Measurements from ENCODE around the gene MTMR6.
"Not testable (repeated sequence)": the region's sequence is repeated elsewhere in the genome, so short reads cannot be mapped to it uniquely, and the experiment has no call there.

The MTMR6 gene
- total RNA-seq: 93.2 to 98.7 reads per million in 2 experiments

DNA sequence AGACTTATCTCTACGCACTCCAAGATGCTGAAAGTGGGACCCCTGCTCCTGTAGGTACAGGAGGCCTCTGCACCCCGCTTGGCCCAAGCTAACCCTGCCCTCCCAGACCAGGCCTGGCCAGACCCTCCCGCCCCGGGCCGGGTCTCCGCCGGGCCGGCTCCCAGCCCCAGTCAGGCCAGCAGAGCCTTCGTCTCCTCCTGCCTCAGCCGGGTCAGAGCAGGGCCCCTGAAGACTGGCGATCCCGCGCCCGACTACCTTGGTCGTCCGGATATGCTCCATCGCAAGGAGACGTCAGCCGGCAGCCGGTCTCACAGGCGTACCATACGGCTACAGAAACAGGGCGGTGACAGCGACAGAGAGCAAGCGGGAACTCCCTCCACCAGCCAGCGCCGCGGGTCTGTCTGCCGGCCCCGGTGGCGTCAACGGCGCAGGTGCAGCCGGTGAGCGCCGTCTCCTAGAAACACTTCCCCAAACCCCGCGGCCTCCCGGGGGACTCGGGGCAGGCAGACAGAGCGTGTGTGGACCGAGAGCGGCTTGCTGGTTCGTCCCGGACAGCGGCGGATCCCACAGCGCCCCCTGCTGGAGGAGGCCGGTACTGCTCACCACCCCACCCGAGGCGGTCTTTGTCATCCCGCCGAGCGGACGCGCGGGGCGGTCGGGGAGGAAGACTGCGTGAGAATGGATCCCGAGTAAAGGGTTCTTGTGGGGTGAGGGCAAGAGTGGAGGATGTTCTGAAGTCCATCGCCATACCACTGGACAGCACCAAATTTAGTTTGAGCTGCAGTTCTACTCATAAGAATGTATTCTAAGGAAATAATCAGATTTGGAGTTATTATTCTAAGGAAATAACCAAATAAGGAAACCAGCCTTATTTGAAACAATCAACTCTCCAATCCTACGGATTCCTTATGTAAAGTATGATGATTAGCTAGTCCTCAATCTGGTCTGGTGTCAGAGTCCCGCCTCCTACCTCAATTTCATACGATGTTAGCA is at the start of gene MTMR6:
Gene MTMR6 (minus strand): TSS at position 520 of the 993 bp plus-strand sequence. CDS start 241 bp downstream, at position 279.
- DNase-seq (ENCODE audit: low read depth): peak; percentile 87

DNA sequence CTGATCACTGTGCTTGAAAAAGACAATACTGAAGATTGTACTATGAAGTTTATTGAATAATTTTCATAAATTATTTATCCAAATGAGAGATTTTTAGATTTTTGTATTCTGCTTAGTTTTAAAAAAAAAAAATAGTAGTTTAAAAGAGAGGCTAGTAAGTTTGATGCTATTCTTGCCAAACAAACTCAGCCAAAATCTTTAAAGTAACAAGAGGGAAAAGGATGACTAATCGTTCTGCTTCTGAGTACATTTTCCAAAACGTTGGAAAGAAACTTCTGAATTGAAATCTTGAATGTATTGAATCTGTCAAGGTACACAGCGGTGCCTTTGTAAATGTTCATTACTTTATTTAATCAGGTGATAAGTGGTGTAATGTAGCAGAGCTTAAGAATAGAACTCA is 48.6 kb upstream of the MTMR6 start:
- DNase-seq (ENCODE audit: low read depth): no peak

DNA sequence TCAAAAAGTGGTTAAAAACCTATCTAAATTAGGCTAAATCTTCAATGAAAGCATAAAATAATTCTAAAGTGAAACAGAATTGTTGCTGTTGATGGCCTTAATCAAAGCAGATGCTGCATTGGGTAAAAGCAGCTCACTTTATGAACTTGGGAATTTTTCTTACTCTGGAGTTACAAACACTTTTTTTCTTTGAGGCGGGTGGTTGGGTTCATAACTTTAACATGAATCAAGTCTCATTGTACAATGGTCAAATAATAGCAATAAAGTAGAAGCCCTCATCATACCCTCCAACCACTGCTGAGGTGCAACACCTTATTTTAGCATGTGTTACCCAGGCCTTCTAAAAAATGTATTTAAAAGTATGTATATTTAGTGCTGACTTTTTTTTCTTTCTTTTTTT is 43.3 kb upstream of the MTMR6 start:
- no peak for DNase-seq (ENCODE audit: low read depth)

DNA sequence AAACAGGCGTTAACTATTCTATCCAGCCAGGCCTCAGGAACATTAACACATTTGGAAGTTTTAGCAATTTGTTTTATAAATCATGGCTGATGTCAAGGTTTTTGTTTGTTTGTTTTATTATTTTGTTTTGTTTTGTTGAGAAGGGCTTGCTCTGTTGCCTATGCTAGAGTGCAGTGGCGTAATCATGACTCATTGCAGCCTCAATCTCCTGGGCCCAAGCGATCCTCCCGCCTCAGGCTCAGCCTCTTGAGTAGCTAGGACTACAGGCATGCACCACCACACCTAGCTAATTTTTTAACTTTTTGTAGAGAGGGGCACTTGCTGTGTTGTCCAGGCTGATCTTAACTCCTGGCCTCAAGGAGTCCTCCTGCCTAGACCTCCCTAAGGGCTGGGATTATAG is 42.4 kb upstream of the MTMR6 start:
- no peak for DNase-seq (ENCODE audit: low read depth)

DNA sequence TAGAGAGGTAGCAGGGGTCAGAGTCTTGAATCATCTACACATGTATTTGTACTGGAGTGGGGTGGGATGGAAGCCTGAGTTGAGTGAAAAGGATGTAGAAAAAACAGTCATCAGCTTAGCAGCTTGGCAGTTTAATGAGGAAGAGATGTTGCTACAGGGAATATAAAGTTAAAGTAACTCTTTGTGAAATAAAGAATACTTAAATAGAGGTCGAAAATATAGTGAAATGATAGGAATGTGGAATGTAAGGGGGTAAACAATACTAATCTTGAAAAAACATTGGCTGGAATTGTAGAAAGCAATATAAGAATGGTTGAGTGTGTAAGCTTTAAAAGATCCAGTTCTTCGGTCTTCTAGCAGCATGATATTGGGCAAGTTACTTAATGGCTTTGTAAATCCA is 36.8 kb upstream of the MTMR6 start:
- DNase-seq (ENCODE audit: low read depth): no peak

DNA sequence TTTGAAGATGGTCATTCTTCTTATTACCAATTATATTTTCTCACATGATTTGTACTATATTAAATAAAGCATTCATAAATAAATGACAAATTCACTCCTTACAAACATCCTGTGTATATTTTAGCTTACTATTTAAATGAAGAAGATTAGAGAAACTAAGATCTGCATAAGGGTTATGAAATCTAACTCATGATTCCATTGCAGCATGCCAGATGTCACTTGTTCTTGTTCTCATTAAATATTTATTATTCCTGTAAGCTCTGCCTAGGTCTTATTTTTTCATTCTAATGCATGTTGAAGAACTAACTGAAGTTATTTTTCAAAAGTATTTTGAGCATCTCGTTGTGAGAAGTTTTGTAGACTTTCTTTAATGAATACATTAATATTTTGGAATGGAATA is 32.5 kb upstream of the MTMR6 start:
- DNase-seq (ENCODE audit: low read depth): no peak

DNA sequence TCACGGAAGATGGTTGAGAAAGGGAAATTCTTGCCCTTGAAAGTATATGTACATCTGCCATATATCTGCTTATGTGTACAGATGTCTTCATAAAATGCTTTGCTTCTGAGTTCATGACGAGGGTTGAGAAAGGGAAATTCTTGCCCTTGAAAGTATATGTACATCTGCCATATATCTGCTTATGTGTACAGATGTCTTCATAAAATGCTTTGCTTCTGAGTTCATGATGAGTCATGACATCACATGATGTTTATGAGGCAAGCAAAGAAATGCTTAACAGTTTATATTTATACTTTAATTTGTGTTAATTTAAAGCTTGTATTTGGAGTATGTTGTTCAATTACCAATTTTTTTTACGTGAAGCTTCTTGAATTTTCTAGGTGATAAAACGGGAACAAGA is 31.7 kb upstream of the MTMR6 start:
- DNase-seq (ENCODE audit: low read depth): not testable (repeated sequence)

DNA sequence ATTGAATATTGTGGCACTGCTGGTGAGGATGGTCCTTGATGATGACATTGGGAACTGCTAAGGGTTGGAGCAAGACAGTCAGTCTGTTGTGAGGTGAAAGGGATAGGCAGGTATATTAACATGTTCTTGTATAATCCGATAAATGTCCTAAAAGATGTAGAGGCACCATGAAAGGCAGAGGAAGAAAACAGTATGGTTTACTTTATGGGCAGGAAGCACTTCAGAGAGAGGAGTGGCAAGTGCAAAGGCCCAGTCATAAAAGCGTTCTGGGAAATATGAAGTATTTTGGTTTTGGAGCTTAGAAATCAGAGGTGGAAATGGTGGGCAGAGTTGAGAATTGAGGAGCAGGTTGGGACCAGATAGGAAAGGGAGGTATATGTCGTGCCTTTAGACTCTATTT is 23.6 kb upstream of the MTMR6 start:
- no peak for DNase-seq (ENCODE audit: low read depth)

DNA sequence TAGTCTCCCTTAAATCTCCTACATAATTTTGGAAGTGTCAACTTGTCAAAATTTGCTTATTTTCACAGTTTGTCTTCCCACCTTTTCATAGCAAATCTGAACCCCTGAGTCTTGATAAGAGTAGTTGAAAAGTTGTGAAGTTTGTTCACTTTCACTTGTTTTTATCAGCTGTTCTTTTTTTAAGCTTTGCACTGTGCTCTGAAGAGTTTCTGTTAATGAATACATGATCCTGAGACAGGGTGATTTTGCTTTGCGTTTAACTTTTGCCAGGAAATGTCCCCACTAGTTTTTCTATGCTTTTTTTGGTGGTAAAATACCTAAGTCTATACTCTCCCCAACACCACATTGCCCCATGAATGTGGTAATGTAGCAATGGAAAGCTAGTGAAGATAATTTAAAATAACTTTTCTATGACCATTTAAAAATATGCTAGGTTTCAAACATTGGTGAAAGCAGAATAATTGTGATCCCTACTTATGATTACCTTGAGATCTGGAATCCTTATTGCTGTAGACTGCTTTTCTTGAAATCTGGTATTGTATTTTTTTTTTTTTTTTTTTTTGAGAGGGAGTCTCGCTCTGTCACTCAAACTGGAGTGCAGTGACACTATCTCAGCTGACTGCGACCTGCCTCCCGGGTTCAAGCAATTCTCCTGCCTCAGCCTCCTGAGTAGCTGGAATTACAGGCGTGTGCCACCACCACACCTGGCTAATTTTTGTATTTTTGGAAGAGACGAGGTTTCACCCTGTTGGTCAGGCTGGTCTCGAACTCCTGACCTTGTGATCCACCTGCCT is 19.6 kb upstream of the MTMR6 start:
- DNase-seq (ENCODE audit: low read depth): no peak

DNA sequence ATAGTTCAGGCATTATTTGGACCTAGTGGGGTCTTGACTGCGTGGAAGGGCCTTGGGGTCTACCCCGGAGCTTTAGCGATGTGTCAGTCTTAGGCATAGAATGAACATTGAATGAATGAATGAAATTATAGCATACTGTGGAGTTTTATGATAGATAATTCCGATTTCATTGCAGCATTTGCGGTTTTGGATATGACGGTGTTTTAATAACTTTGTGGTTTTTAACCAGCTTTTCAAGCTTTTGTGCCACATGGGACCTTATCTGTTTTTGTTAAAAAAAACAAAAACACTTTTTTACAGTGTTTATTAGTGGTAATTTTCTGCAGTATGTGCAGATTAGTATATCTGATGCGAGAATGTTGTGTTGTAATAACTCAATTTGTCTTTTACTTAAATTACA is 14.8 kb upstream of the MTMR6 start:
- DNase-seq (ENCODE audit: low read depth): no peak

DNA sequence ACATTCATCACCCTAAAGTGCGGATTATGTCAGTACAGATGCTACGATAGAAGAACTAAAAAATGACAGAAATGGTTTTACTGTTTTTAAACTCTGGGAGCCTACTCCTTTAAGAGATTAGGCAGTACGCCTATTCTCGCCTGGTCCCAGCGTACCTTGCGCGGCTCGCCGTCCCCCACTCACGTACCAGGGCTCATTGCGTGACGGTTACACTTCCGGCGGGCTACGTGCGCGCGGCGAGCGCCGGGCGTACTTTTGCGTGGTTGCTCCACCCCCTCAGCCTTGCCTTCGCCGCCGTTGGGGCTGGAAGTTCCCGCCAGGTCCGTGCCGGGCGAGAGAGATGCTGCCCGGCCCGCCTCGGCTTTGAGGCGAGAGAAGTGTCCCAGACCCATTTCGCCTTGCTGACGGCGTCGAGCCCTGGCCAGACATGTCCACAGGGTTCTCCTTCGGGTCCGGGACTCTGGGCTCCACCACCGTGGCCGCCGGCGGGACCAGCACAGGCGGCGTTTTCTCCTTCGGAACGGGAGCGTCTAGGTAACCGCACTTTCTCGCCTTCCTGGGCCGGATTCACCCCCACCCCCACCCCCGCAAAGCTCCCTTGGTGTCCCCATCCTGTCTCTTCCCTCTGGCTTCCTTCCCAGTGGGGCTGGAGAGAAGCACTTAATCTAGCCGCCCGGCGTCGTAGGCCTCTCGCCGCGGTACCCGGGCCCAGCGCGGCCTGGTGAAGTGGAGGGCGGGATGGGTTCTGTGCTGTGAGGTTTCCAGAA is 14.2 kb upstream of the MTMR6 start, which contains the start of gene NUP58:
Gene NUP58 (plus strand): TSS at position 279 of the 767 bp plus-strand sequence. CDS start 149 bp downstream, at position 428.
- DNase-seq (ENCODE audit: low read depth): peak; percentile 90

DNA sequence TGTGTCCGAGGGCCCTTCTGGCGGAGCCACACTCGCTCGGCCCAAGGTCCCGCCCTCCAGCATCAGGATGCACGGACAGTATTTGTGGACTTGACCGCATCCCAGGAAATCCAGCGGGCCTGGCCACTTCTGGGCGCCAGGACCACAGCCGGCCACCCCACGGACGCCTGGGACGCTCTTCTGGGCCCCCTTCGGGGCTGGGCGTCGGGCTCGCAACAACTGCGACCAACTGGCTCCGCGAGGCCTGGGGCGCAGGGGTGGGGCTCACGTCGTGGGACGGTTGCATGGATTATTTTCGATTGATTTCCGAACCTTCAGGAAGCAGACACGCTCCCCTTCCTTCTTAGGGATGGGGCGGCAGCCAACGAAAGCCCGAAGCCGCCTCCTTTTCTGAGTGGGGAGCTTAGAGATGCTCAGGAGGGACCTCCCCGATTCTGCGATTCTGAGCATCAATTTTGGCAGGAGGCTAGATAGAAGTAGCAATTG is 13.6 kb upstream of the MTMR6 start:
- no peak for DNase-seq (ENCODE audit: low read depth)

DNA sequence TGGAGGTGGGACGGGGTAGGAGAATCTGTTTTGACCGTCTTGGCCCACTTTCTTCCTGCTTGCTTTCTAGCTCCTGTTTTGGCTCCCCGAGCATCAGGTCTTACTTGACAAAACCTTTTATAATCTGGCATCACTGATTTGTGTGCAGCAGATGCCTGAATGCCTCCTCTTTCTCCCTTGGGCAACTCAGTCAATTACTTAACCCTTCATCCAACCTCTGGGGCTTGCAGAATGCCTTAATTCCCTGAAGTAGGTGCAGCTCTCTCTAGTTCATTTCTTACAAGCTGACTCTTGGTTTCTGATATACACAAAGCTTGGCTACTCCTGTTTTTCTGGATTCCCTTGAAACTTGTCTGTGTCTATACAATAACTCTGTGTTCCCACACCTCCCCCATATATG is 8.4 kb upstream of the MTMR6 start:
- no peak for DNase-seq (ENCODE audit: low read depth)

DNA sequence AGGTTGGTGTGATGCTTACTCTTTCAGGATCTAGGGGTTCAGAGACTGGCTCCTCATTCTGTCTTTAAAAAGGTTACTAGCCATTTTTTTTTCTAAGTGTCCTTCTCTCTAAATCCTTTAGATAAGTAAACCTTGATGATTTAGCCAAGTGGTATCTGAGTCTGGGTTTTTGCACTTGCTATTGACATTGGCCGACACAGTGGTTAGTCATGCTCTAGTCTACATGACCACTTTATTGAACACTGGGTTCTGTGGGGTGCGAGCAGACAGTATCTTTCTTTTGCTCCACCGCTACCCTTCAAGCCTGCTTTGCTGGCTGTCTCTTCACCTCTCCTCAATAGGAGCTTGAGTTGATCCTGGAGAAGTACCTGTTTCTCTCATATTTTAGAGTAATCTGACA is 7.9 kb upstream of the MTMR6 start:
- no peak for DNase-seq (ENCODE audit: low read depth)

DNA sequence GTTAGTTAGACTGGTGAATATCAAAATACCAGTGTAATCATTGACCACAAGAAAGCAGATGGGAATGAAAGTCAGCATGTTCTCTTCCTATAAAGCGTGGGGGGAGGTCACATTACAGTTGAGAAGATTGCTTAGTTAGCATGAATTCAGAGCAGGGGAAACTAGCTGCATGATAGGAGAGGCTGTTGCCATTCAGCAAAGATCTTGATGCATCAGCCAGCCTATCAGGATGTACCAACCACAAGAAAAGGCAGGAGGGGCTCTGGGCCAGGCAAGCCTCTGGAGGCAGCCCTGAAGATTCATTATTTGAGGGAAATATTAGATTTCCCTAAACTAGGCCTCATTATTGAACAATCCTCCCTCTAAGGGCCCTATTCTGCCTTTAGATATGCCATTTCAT is 5.0 kb upstream of the MTMR6 start:
- peak; percentile 10 for DNase-seq (ENCODE audit: low read depth)

DNA sequence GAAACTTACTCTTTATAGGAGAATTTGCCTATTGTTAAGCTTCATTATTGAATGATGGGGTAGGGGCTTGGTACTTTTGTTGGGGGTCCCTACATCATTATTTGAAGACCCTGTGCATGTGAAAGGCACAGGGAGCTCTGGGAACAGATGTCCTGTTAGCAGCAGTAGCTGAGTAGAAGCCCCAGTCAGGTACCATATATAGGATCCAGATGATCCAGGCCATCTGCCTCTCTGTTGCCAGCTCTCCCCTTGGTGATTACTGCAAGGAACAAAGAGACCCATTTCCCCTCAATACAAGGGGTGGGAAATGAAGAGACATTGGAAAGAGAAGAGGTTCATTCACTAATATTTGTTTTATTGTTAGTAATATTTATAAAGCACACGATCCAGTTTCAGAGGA is 4.4 kb upstream of the MTMR6 start:
- no peak for DNase-seq (ENCODE audit: low read depth)

DNA sequence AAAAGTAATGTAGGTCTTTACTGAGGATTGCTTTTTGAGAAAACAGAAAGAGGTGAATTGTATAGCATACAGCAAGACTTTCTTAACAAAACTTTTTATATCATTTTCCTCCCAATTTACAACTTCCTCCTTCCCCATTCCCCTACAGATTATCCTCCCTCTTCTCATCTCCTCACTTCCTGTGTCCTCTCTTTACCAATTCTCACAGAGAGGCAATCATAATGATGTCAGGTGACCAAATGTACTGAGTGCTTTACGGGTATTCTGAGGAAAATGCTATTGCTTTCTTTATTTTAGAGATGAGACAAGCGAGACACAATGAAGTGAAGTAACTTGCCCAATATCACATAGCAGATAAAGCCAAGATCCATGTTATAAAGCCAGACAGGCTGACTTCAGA is 1.7 kb upstream of the MTMR6 start:
- DNase-seq (ENCODE audit: low read depth): no peak

DNA sequence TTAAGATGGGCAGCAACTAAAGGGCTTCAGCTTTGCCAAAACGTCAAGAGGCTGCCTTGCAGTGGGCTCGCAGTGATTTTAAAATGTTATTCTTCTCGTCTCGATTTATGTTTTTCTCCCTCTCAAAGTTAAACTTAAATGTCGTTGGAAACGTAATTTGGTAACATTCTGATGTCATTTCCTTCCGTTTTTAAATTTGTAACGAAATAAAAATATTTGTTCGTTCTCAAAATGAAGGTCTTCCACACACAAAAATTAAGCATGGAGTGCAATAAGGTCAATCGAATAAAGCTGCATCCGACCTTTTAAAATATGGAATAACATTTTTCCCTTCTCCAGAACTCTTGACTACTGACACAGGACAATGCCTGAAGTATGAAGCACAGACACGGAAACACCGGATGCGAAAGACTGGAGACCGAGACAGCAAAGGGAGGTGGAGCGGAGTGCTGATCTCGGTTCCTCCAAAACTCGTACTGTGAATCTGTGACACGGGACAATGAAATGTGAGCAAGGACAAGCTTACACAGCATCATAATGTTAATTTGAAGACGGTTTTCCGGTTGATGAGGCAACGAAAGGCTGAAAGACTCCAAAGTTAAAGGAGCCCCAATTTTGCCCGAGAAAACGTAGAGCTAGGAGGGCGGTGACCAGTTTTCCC is 850 bp downstream of the MTMR6 start:
- peak; percentile 27 for DNase-seq (ENCODE audit: low read depth)

DNA sequence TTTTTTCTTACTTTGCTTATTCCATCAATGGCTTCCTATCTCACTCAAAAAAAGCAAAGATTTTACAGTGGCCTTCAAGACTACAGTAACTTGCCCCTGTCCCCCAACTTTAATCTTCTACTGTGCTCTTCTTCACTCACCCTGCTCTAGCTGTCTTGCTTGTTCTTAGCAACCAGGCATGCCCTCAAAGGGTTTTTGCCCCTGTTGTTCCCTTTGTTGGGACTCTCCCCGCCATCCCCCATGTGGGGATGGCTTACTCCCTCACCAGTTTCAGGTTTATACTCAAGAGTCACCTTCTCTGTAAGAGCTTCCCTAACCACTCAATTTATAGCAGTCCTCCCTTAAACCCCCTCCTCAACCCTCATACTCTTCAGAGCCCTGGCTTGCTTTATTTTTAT is 5.4 kb downstream of the MTMR6 start:
- no peak for DNase-seq (ENCODE audit: low read depth)

DNA sequence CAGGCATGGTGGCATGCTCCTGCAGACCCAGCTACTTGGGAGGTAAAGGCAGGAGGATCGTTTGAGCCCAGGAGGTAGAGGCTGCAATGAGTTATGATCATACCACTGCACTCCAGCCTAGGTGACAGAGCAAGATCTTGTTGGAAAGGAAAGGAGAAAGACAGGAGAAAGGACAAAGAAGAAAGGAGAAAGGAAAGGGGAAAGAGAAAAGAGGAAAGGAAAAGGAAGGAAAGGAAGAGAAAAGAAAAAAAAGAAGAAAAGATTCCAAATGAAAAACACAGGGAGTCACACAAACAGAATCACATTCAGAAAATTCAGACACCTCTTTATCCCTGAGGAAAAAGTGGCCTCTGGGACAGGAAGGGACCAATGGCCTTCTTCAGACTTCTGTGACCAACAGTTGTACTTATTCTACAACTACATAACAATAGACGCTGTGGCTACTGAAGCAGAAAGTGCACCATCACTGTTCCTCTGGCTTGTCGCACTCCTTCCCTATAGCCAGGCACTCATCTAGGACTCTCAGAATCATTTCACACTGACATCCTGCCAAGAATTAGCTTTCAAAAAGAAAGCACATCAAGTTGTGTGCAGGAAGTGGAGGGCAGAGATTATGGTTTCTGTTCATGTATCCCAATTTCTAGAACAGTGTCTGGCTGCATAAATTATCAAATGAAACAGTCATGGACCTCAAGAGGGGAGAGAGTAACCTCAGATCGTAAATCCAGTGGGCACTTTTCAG is 5.9 kb downstream of the MTMR6 start:
- DNase-seq (ENCODE audit: low read depth): no peak

DNA sequence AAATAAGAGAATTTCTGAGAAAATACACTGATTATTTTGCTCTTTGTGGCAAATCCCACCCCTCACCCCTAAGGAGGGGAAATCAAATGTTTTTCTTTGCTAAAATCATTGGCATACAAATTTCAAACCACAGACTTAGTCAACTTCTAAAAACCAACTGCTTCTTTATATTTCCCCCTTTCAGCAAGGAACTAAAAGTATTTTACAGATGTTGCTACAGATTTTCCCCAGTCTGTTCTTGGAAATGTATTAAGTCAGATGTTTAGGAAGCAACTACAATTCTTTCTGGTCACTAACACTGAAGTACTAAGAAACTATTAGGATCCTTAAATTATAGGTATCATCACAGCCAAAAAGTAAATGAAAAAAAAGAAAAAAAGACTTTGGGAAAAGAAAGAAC is 6.9 kb downstream of the MTMR6 start:
- DNase-seq (ENCODE audit: low read depth): no peak
